SU-DHL-6 (cell line): ENCODE results near the gene KCNMB2.

Experiments
- H2AFZ ChIP-seq: fragments of 200-600 bp; sonication (generic); 2 replicates; pipeline ENCODE4 v1.6.1; 2014; ENCODE audit warnings: low read depth, mild to moderate bottlenecking, moderate library complexity, mixed read lengths, antibody characterized with exemption, low read length; ENCODE audit not compliant: severe bottlenecking
- H3F3A ChIP-seq: fragments of 200-600 bp; shearing (Covaris generic); 2 replicates; pipeline ENCODE4 v1.6.0; 2016; ENCODE audit warnings: antibody characterized with exemption, mild to moderate bottlenecking; ENCODE audit not compliant: insufficient read depth
- H3K27ac ChIP-seq: fragments of 200-600 bp; sonication (generic); 2 replicates; pipeline ENCODE4 v1.5.1; 2016; ENCODE audit warnings: low read depth, mild to moderate bottlenecking, low read length, moderate library complexity, mixed read lengths
- H3K27me3 ChIP-seq: fragments of 200-600 bp; sonication (generic), shearing (Covaris generic); 2 replicates; pipeline ENCODE4 v1.6.0; 2014; ENCODE audit warnings: mild to moderate bottlenecking, low read length
- H3K36me3 ChIP-seq: fragments of 200-600 bp; sonication (generic); 2 replicates; pipeline ENCODE4 v1.6.1; 2014; ENCODE audit warnings: mild to moderate bottlenecking, low read length, mixed read lengths
- H3K4me2 ChIP-seq: fragments of 300-600, 200-600 bp; shearing (Covaris generic), sonication (generic); 2 replicates; pipeline ENCODE4 v1.6.0; 2014; ENCODE audit warnings: low read length, low read depth, mild to moderate bottlenecking; ENCODE audit not compliant: poor library complexity, severe bottlenecking
- H3K4me3 ChIP-seq: fragments of 200-600 bp; sonication (generic); 2 replicates; pipeline ENCODE4 v1.5.1; 2014; ENCODE audit warnings: antibody characterized with exemption, low read length, mild to moderate bottlenecking, mixed read lengths; ENCODE audit not compliant: insufficient read depth, poor library complexity, severe bottlenecking
- H3K79me2 ChIP-seq: fragments of 200-600 bp; sonication (generic); 2 replicates; pipeline ENCODE4 v1.6.1; 2014; ENCODE audit warnings: mild to moderate bottlenecking, low read length, moderate library complexity; ENCODE audit not compliant: insufficient read depth
- H3K9ac ChIP-seq: fragments of 200-600 bp; sonication (generic); 2 replicates; pipeline ENCODE4 v1.7.0; 2014; ENCODE audit warnings: mild to moderate bottlenecking, low read length
- H3K9me2 ChIP-seq: fragments of 200-600 bp; sonication (generic); replicated peaks from 2 replicates; pipeline ENCODE4 v1.6.1; 2014; ENCODE audit warnings: low read length; ENCODE audit not compliant: insufficient read depth
- H3K9me3 ChIP-seq: fragments of 200-600 bp; sonication (generic); 2 replicates; pipeline ENCODE4 v1.6.1; 2014; ENCODE audit warnings: low read length, mixed read lengths; ENCODE audit not compliant: insufficient read depth
- H4K20me1 ChIP-seq: fragments of 200-600 bp; sonication (generic); 2 replicates; pipeline ENCODE4 v1.6.1; 2014; ENCODE audit warnings: low read depth, mild to moderate bottlenecking, antibody characterized with exemption, low read length, moderate library complexity, mixed read lengths
- CTCF ChIP-seq: fragments of 200-600 bp; sonication (generic); IDR thresholded peaks from one replicate; pipeline ENCODE4 v1.5.1; 2017; ENCODE audit warnings: antibody characterized with exemption, mild to moderate bottlenecking, low read length, moderate library complexity; ENCODE audit not compliant: insufficient read depth, poor library complexity, severe bottlenecking
- EZH2phosphoT487 ChIP-seq: fragments of 200-600 bp; sonication (generic), shearing (Covaris generic); conservative IDR thresholded peaks from 2 replicates; pipeline ENCODE4 v1.6.1; 2018; ENCODE audit warnings: mild to moderate bottlenecking, antibody characterized with exemption, low read length, moderate library complexity, mixed read lengths

Gene KCNMB2

GRCh38 chr3:178707311-178708031, 171.2 kb downstream of the KCNMB2 start:
- TF ChIP-seq EZH2phosphoT487 (no peak), CTCF (no peak)
- Histone ChIP-seq H4K20me1 (no peaks in the 10 kb centered on the region), H3K9me2 (no peaks in the 10 kb centered on the region), H3K9me3 (no peaks in the 10 kb centered on the region), H3K79me2 (peaks cover 6% of the 10 kb centered on the region; the same call in 1 of the 2 replicates), H3K9ac (no peak overlapping the region), H3K36me3 (no peaks in the 10 kb centered on the region), H3K4me3 (no peak overlapping the region), H2AFZ (no peak overlapping the region), H3F3A (no peaks in the 10 kb centered on the region), H3K27me3 (no peaks in the 10 kb centered on the region), H3K4me2 (no peak overlapping the region), H3K27ac (no peak overlapping the region)

DNA sequence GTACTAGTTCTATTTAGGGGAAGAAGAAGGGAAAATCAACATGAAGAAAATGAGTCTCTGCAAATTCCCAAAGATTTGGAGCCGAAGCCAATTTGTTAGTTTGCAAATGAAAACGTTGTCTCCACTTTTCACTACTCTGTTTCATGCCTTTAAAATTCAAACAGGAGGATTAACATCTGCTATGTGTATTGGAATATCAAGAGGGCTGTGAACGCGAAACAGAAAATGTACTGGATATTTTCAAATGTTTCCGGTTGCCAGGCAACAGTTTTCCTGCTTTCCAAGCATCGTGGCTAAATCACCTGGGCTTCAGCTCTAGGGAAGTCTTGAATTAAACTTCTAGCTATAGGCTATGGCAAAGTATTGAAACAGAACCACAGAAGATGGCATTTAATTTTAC, 172.8 kb downstream of the KCNMB2 start:
- Histone ChIP-seq H3K9me2 (no peaks in the 10 kb centered on the region), H3K4me2 (no peak overlapping the region), H3K27ac (no peak overlapping the region), H3K9ac (no peak overlapping the region), H4K20me1 (no peaks in the 10 kb centered on the region), H3K4me3 (no peak overlapping the region), H3K36me3 (no peaks in the 10 kb centered on the region), H3K27me3 (no peaks in the 10 kb centered on the region), H2AFZ (no peak overlapping the region), H3K79me2 (peaks cover 6% of the 10 kb centered on the region; the same call in 1 of the 2 replicates), H3F3A (no peaks in the 10 kb centered on the region), H3K9me3 (no peaks in the 10 kb centered on the region)
- TF ChIP-seq CTCF (no peak), EZH2phosphoT487 (no peak)

DNA sequence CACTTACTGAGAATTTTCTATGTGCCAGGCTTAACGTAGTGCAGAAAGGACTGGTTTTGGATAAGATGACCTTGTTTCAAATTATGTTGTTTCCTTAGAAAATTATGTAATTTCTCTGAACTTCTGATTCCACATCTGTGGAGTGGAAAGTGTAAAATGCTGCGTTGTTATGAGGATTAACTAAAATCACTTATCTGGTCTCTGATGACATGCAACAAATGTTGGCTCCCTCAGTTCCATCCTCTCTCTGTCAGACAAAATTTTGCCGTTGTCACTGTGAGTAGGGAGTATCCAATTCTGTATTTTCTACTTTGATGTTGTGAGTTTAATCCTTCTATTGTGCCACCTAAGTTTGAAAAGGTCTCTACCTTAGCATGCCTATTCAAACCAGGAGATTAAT, 175.5 kb downstream of the KCNMB2 start:
- H3K9me3 ChIP-seq = no peaks in the 10 kb centered on the region
- no peak overlapping the region for H3K4me3 ChIP-seq
- no peak overlapping the region for H3K4me2 ChIP-seq
- H2AFZ ChIP-seq = no peak overlapping the region
- no peaks in the 10 kb centered on the region for H3F3A ChIP-seq
- no peak overlapping the region for H3K9ac ChIP-seq
- TF ChIP-seq EZH2phosphoT487 (no peak), CTCF (no peak)
- H3K27ac ChIP-seq = no peak overlapping the region
- H3K27me3 ChIP-seq = no peaks in the 10 kb centered on the region
- no peaks in the 10 kb centered on the region for H4K20me1 ChIP-seq
- H3K36me3 ChIP-seq = no peaks in the 10 kb centered on the region
- H3K9me2 ChIP-seq = no peaks in the 10 kb centered on the region
- peaks cover 12% of the 10 kb centered on the region; the same call in 1 of the 2 replicates for H3K79me2 ChIP-seq
